Ascending aorta (tissue), 2 donors: ENCODE results near the gene C4orf33. TPM values are rescaled to one million over a fixed set of nuclear protein-coding genes. Genes with fewer than 3 reads are reported as not detected.
"Not testable (repeated sequence)": the region's sequence is repeated elsewhere in the genome, so short reads cannot be mapped to it uniquely, and the experiment has no call there.

Source experiments
- DNase-seq, 2 donors: peaks; one replicate each; pipeline ENCODE4 v3.0.0-alpha.2; 2019; ENCODE audit warnings: low spot score in 2 of 2
- H3K27ac ChIP-seq, 2 donors: fragments of 200-600 bp; sonication (generic); one replicate each; pipeline ENCODE4 v1.5.1; 2016 to 2017; ENCODE audit warnings: mild to moderate bottlenecking in 1 of 2
- H3K27me3 ChIP-seq: fragments of 200-600 bp; sonication (generic); one replicate; pipeline ENCODE4 v1.5.1; 2017
- H3K36me3 ChIP-seq, 2 donors: fragments of 200-600 bp; sonication (generic); one replicate each; pipeline ENCODE4 v1.5.1; 2016
- H3K4me1 ChIP-seq, 2 donors: fragments of 200-600 bp; sonication (generic); one replicate each; pipeline ENCODE4 v1.5.1; 2016 to 2017; ENCODE audit warnings: mild to moderate bottlenecking in 1 of 2
- H3K4me3 ChIP-seq, 2 donors: fragments of 200-600 bp; sonication (generic); one replicate each; pipeline ENCODE4 v1.5.1; 2016 to 2017; ENCODE audit warnings: mild to moderate bottlenecking in 1 of 2
- H3K9me3 ChIP-seq, 2 donors: fragments of 200-600 bp; sonication (generic); one replicate each; pipeline ENCODE4 v1.5.1; 2016
- CTCF ChIP-seq, 3 experiments: fragments of 200-600 bp in 2 of 3; fragments of 450-650 bp in 1 of 3; sonication (generic) in 2 of 3; IDR thresholded peaks; one replicate each; pipeline ENCODE4 v1.5.1; 2016 to 2019; ENCODE audit warnings: antibody characterized with exemption in 3 of 3, mild to moderate bottlenecking in 1 of 3, moderate library complexity in 1 of 3
- intact Hi-C: fragments of 100-400 bp; cut with DNase I; formaldehyde crosslinking; loops from one replicate; pipeline ENCODE4 v1.15.1; 2023
- total RNA-seq: library from RNA; depleted of rRNA; stranded (reverse); fragments of >200 nt; gene quantifications from one replicate; pipeline ENCODE4 v1.1.0, GENCODE V29; 2016

Gene C4orf33
- total RNA-seq, 1 donor from 2014 or later = 2.9 TPM

- Histone ChIP-seq H3K4me1 (no peaks in the 10 kb centered on the region), H3K9me3 (no peaks in the 10 kb centered on the region), H3K36me3 (no peaks in the 10 kb centered on the region), H3K4me3 (no peak overlapping the region), H3K27me3 (no peaks in the 10 kb centered on the region), H3K27ac (no peak overlapping the region)
- no peak for DNase-seq
- intact Hi-C loops = no loop called here
- no peak for TF ChIP-seq CTCF (IDR thresholded peaks at IDR 0.05)
These were observed 15.0 kb downstream of the C4orf33 start for GRCh38 chr4:129110931-129111330.

GRCh38 chr4:129111919-129112318 is 16.0 kb downstream of the C4orf33 start:
- DNase-seq = no peak
- H3K4me1 ChIP-seq = no peaks in the 10 kb centered on the region
- intact Hi-C loops = no loop called here

GRCh38 chr4:129113434-129113833 is 17.5 kb downstream of the C4orf33 start:
- no peak for DNase-seq
- Histone ChIP-seq H3K27ac (no peak overlapping the region), H3K4me1 (no peaks in the 10 kb centered on the region), H3K4me3 (no peak overlapping the region), H3K36me3 (no peaks in the 10 kb centered on the region), H3K9me3 (no peaks in the 10 kb centered on the region), H3K27me3 (no peaks in the 10 kb centered on the region)
- intact Hi-C loops = no loop called here
- no peak for TF ChIP-seq CTCF (IDR thresholded peaks at IDR 0.05)

More at GRCh38 chr4:129111919-129112318, 16.0 kb downstream of the C4orf33 start:
- no peaks in the 10 kb centered on the region for H3K27me3 ChIP-seq
- H3K4me3 ChIP-seq = no peak overlapping the region
- TF ChIP-seq CTCF (IDR thresholded peaks at IDR 0.05) = no peak
- no peaks in the 10 kb centered on the region for H3K9me3 ChIP-seq
- H3K36me3 ChIP-seq = no peaks in the 10 kb centered on the region
- no peak overlapping the region for H3K27ac ChIP-seq

GRCh38 chr4:129113919-129114318 is 18.0 kb downstream of the C4orf33 start:
- no peak for DNase-seq
- H3K27me3 ChIP-seq = no peaks in the 10 kb centered on the region
- no peaks in the 10 kb centered on the region for H3K36me3 ChIP-seq
- H3K4me1 ChIP-seq = no peaks in the 10 kb centered on the region
- TF ChIP-seq CTCF (IDR thresholded peaks at IDR 0.05) = no peak
- intact Hi-C loops = no loop called here
- H3K27ac ChIP-seq = no peak overlapping the region
- H3K9me3 ChIP-seq = no peaks in the 10 kb centered on the region
- no peak overlapping the region for H3K4me3 ChIP-seq

GRCh38 chr4:129117705-129118104 is 21.8 kb downstream of the C4orf33 start:
- no peaks in the 10 kb centered on the region for H3K4me1 ChIP-seq
- intact Hi-C loops = no loop called here

GRCh38 chr4:129126614-129127013 is 30.7 kb downstream of the C4orf33 start:
- DNase-seq, intact Hi-C loops, H3K4me3 ChIP-seq, H3K27ac ChIP-seq, H3K36me3 ChIP-seq, H3K9me3 ChIP-seq, H3K4me1 ChIP-seq, H3K27me3 ChIP-seq: not testable (repeated sequence)

More at GRCh38 chr4:129117705-129118104, 21.8 kb downstream of the C4orf33 start:
- no peaks in the 10 kb centered on the region for H3K9me3 ChIP-seq
- H3K4me3 ChIP-seq = no peak overlapping the region
- no peak overlapping the region for H3K27ac ChIP-seq
- no peaks in the 10 kb centered on the region for H3K27me3 ChIP-seq
- no peak for DNase-seq
- no peak for TF ChIP-seq CTCF (IDR thresholded peaks at IDR 0.05)
- H3K36me3 ChIP-seq = no peaks in the 10 kb centered on the region
